ENCODE results near the gene SWI5. TPM values are rescaled to one million over a fixed set of nuclear protein-coding genes. Genes with fewer than 3 reads are reported as not detected.

The SWI5 gene
- total and polyA plus RNA-seq, 2 experiments from 2014 or later, result 26.6 to 42.5 TPM

DNA sequence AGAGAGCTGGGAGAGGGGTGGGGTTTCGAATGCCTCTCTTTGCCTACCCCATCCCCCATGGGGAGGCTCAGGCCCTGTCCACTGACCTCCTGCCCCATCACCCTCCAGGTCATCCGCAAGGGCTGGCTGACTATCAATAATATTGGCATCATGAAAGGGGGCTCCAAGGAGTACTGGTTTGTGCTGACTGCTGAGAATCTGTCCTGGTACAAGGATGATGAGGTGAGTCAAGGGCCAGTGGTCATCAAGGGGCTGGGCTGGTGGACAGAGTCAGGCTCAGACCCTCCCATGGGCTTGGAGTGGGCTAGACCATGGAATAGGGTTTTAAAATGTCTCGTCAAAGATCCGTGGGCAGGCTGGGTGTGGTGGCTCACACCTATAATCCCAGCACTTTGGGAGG, 34.0 kb upstream of the SWI5 start:
- H3K4me1 Mint-ChIP-seq, result peaks cover 23% of the 10 kb centered on the region
- Histone ChIP-seq H3K36me3 (ENCODE audit: insufficient read depth) (no peaks in the 10 kb centered on the region), H3K27me3 (ENCODE audit: insufficient read depth) (no peaks in the 10 kb centered on the region), H2AFZ (no peak overlapping the region), H3K4me1 (ENCODE audit: insufficient read depth) (peaks cover 19% of the 10 kb centered on the region), H3K4me2 (no peak overlapping the region), H4K20me1 (replicated peaks; ENCODE audit: insufficient read depth) (no peaks in the 10 kb centered on the region; the same call in 1 of the 2 replicates), H3F3A (replicated peaks; ENCODE audit: low read depth) (no peaks in the 10 kb centered on the region), H3K4me3 (no peak overlapping the region), H3K9me2 (ENCODE audit: insufficient read depth) (no peaks in the 10 kb centered on the region), H3K79me2 (replicated peaks; ENCODE audit: insufficient read depth) (no peaks in the 10 kb centered on the region), H3K27ac (ENCODE audit: low read depth) (no peak overlapping the region)
- H3K9me3 Mint-ChIP-seq, result no peaks in the 10 kb centered on the region
- no peak overlapping the region for H3K27ac Mint-ChIP-seq
- DNase-seq (ENCODE audit: low spot score) (no peak), ATAC-seq (no peak)
- H3K27me3 Mint-ChIP-seq (ENCODE audit: insufficient read depth, low read depth, poor library complexity), result peaks cover 13% of the 10 kb centered on the region
- TF ChIP-seq ZNF462 (CRISPR knock-in tag; IDR thresholded peaks at IDR 0.05), result no peak
- TF ChIP-seq EZH2 (IDR thresholded peaks at IDR 0.05; ENCODE audit: low read depth, unreplicated experiment), result no peak
- TF ChIP-seq ETS1 (IDR thresholded peaks at IDR 0.05), result no peak
- TF ChIP-seq NANOG (IDR thresholded peaks at IDR 0.05; ENCODE audit: borderline replicate concordance), result no peak
- no peak for TF ChIP-seq JUNB (IDR thresholded peaks at IDR 0.05; ENCODE audit: unreplicated experiment)
- TF ChIP-seq POLR2AphosphoS5 (IDR thresholded peaks at IDR 0.05; ENCODE audit: low read depth), result no peak
- H3K36me3 Mint-ChIP-seq (ENCODE audit: low read depth), result peaks cover 3% of the 10 kb centered on the region
- no peak overlapping the region for H3K4me3 Mint-ChIP-seq
